IMR-90 (cell line): Measurements from ENCODE around the gene TOMM40. TPM values are rescaled to one million over a fixed set of nuclear protein-coding genes. Genes with fewer than 3 reads are reported as not detected.

Experiments
- RCOR1 ChIP-seq: IDR thresholded peaks from 2 replicates; pipeline ENCODE4 v1.6.1; 2012; ENCODE audit warnings: mild to moderate bottlenecking, low read length, improper control_type of control experiment; ENCODE audit not compliant: insufficient replicate concordance
- polyA plus RNA-seq, 3 experiments: library from polyadenylated mRNA; depleted of rRNA; stranded (reverse); fragments of >200 nt; gene quantifications; 2 replicates each; pipeline ENCODE4 v1.2.3, GENCODE V29; 2012; ENCODE audit warnings: low replicate concordance in 1 of 3
- total RNA-seq: library from RNA; depleted of rRNA; stranded (reverse); fragments of >200 nt; gene quantifications from 2 replicates; pipeline ENCODE4 v1.2.3, GENCODE V29; 2012
- TF ChIP-seq, protein P1 (sequence below): fragments of 150-350 bp; IDR thresholded peaks from 2 replicates; pipeline ENCODE4 v1.6.1; 2016; ENCODE audit warnings: low read depth, mild to moderate bottlenecking, low read length, moderate library complexity, borderline replicate concordance

The TOMM40 gene
- total and polyA plus RNA-seq, 2 of the 4 experiments (the other 2 are of a cell fraction) = 54.8 to 62.6 TPM

DNA sequence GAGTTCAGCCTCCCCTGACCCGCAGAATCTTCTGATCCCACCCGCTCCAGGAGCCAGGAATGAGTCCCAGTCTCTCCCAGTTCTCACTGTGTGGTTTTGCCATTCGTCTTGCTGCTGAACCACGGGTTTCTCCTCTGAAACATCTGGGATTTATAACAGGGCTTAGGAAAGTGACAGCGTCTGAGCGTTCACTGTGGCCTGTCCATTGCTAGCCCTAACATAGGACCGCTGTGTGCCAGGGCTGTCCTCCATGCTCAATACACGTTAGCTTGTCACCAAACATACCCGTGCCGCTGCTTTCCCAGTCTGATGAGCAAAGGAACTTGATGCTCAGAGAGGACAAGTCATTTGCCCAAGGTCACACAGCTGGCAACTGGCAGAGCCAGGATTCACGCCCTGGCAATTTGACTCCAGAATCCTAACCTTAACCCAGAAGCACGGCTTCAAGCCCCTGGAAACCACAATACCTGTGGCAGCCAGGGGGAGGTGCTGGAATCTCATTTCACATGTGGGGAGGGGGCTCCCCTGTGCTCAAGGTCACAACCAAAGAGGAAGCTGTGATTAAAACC, 13.5 kb downstream of the TOMM40 start (continued):
- no peak for TF ChIP-seq RCOR1
- TF ChIP-seq, protein P1, sequence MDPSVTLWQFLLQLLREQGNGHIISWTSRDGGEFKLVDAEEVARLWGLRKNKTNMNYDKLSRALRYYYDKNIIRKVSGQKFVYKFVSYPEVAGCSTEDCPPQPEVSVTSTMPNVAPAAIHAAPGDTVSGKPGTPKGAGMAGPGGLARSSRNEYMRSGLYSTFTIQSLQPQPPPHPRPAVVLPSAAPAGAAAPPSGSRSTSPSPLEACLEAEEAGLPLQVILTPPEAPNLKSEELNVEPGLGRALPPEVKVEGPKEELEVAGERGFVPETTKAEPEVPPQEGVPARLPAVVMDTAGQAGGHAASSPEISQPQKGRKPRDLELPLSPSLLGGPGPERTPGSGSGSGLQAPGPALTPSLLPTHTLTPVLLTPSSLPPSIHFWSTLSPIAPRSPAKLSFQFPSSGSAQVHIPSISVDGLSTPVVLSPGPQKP = no peak
